ENCODE data around the gene CEP95.
"Not testable (repeated sequence)": the region's sequence is repeated elsewhere in the genome, so short reads cannot be mapped to it uniquely, and the experiment has no call there.

The CEP95 gene

DNA sequence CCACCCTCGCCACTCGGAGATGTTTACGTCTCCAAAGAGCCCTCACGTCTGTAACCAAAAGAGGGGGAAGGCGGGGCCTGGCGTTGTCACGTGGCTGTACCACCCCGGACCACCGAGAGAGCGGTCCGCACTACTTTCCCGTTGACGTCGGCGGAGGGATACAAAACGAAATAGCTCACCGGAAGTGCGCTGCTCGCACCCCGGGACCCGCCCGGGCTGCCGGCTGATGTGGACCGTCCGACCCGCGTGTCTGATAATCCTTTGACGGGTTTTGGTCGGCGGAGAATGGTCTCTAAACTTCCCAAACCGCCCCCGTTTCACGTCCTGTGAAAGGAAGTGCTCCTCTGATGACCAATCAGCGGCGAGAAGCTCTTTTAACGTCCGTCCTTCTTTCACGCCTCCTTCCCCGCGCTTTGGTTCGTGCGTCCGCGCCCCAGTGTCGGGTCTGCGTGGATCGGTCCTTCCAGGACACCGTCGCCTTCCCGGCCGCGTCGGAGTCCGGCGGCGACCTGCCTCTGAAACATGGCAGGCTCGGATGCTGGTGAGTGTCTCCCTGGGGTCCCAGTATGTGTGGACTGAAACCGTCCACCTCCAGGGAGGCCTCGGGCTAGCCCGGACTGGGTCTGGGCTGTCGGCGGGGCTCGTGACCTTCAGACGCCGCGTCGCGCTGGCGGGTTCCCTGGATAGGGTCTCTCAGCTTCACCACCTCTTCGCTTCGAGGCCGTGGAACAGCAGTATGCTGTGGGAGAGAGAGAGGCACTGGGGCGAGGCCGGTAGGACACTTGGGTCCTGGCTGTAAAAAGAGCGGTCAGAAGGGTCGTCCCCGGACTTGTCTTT, at the start of gene CEP95:
Gene CEP95 (plus strand): TSS at position 402 of the 837 bp plus-strand sequence. CDS start 121 bp downstream, at position 523.
- DNase-seq = peak; percentile 99

GRCh38 chr17:64457156-64457555, 49.6 kb upstream of the CEP95 start:
- no peak for DNase-seq

GRCh38 chr17:64458756-64459155, 48.0 kb upstream of the CEP95 start:
- DNase-seq = no peak

DNA sequence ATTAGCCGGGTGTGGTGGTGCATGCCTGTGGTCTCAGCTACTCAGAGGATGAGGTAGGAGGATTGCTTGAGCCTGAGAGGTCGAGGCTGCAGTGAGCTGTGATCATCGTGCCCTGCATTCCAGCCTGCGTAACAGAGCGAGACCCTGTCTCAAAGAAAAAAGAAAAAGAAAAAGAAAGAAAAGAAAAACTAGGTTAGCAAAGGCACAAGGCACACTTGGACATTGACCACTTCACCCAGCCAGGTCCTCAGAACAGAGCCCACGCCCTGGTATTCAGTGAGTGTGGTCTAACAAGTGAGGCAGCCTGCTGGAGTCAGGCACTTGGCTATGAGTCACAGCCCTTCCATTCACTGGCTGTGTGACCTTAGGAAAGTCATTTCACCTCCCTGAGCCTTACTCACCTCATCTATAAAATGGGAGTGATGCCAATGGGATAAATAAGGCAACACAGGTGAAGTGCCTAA, 47.5 kb upstream of the CEP95 start:
- no peak for DNase-seq

DNA sequence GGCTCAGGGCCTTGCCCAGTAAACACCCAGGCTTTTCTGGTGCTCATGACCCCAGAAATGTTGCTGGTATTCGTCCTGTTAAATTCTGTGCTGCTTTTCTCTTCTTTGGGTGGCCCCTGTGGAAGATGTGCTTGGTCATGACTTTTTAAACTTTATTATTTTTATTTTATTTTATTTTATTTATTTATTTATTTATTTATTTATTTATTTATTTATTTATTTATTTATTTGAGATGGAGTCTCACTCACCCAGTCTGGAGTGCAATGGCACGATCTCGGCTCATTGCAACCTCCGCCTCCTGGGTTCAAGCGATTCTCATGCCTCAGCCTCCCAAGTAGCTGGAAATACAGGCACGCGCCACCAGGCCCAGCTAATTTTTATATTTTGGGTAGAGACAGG, 47.0 kb upstream of the CEP95 start:
- DNase-seq = not testable (repeated sequence)

DNA sequence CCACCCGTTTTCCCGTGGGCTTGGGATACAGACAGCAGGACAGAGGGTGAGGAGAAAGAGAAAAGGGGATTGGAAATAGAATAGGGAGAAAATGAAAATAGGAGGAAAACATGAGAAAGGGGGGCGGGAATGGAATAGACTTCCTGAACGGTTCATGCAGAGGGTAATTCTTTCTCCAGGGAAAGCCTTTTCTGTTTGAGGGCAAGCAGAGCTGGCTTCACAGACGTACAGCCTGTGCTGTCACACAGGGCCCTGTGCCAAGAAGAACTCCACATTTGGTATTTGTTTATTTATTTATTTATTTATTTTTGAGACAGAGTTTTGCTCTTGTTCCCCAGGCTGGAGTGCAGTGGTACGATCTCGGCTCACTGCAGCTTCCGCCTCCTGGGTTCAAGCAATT, 45.8 kb upstream of the CEP95 start:
- no peak for DNase-seq

GRCh38 chr17:64461788-64462187, 45.0 kb upstream of the CEP95 start:
- no peak for DNase-seq

GRCh38 chr17:64466019-64466735, 40.6 kb upstream of the CEP95 start:
- DNase-seq = no peak

DNA sequence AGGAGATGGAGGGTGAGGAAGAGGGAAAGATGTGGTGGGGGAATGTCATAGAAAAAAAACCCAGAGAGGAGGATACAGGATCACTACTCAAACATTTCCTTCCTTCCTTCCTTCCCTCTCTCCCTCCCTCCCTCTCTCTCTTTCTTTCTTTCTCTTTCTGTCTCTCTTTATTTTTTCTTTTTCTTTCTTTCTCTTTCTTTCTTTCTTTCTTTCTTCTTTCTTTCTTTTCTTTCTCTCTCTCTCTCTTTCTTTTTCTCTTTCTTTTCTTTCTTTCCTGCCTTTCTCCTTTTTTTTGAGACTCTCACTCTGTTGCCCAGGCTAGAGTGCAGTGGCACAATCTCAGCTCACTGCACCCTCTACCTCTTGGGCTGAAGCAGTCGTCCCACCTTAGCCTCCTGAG, 39.9 kb upstream of the CEP95 start:
- DNase-seq = not testable (repeated sequence)

- DNase-seq = no peak
Observed at GRCh38 chr17:64470625-64471024, 36.2 kb upstream of the CEP95 start.

- no peak for DNase-seq
Observed at GRCh38 chr17:64471440-64471839, 35.3 kb upstream of the CEP95 start.

- no peak for DNase-seq
Observed at GRCh38 chr17:64472564-64472963, 34.2 kb upstream of the CEP95 start.

DNA sequence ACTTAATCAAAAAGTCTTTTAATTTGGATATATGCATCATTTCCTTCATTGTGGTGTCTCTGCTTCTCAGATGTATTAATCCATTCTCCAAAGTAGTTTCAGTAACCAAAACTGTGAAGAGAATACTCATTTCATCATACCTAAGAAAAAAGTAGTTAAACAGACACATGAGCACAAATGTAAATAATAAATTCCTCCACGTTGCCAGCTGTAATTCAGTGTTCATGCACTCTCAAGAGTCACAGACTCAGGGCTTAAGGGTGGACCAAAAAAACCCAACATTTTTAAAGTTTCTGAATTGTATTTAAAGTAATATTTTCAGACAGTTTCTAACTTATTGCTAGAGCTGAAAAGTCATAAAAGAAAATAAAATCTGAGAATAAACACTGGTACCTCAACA, 28.9 kb upstream of the CEP95 start:
- no peak for DNase-seq

- DNase-seq = no peak
Observed at GRCh38 chr17:64480951-64481350, 25.8 kb upstream of the CEP95 start.

DNA sequence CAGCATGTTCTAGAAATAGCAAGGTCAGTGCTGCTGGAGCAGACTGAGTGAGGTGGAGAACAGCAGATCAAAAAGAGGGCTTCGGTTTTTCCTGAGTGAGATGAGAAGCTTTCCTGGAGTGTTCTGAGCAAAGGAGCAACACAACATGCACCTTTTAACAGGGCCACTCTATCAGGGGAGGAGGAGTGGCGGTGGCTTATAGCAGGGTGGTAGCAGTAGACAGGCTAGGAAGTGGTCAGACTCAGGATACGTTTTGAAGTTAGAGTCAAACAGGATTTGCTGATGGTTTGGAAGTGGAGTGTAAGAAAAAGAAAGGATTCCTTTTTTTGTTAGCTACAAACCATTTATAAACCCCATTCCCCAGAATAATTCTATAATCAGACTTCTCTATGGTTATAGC, 22.4 kb upstream of the CEP95 start:
- no peak for DNase-seq

- DNase-seq = no peak
Observed at GRCh38 chr17:64488301-64488700, 18.5 kb upstream of the CEP95 start.

- peak; percentile 52 for DNase-seq
Observed at GRCh38 chr17:64491034-64491860, 15.5 kb upstream of the CEP95 start.

DNA sequence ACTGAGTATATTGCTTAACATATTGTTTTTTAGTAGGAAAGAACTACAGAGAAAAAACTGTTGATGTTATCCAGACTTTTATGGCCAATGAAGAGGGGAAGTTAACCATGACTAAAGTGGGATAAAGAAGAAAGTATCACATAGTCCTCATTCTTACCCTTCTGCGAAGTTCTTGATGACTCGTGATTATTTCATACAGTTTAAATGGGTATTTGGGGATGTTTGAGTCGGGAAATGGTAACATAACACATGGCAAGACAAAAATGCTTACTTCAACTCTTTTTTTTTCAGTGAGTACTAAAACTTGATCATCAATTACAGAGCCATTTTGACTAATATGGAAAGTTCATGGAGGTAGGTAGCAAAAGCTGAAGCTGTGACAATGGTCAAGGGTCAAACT, 14.8 kb upstream of the CEP95 start:
- no peak for DNase-seq

GRCh38 chr17:64492481-64493109, 14.2 kb upstream of the CEP95 start:
- DNase-seq = no peak

- no peak for DNase-seq
Observed at GRCh38 chr17:64494121-64494520, 12.7 kb upstream of the CEP95 start.

DNA sequence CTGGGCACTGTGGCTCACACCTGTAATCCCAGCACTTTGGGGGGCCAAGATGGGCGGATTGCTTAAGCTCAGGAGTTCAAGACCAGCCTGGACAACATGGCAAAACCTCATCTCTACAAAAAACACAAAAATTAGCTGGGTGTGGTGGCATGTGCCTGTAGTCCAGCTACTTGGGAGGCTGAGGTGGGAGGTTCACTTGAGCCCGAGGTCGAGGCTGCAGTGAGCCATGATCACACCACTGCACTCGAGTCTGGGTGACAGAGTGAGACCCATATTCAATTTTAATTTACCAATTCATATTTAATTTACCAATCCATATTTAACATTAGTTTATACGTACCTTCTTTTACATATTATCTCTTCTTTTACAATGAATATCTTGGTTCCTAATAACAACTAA, 11.5 kb upstream of the CEP95 start:
- DNase-seq = not testable (repeated sequence)

GRCh38 chr17:64496348-64496785, 10.4 kb upstream of the CEP95 start:
- no peak for DNase-seq

All from NCI-H510A treated with DMSO at 0.1 percent for 48 hours (cell line).